Neural cell (in vitro differentiated cells): ENCODE results near the gene CPNE4. TPM values are rescaled to one million over a fixed set of nuclear protein-coding genes. Genes with fewer than 3 reads are reported as not detected.

Source experiments
- H2AFZ ChIP-seq: fragments of 200-600, 300-800 bp; sonication (generic), shearing (Covaris generic); 2 replicates; pipeline ENCODE4 v1.6.0; 2014; ENCODE audit warnings: low read depth, mild to moderate bottlenecking, antibody characterized with exemption, low read length, moderate library complexity
- H3F3A ChIP-seq: fragments of 200-600 bp; shearing (Covaris generic); 2 replicates; pipeline ENCODE4 v1.6.1; 2016; ENCODE audit warnings: mild to moderate bottlenecking, moderate library complexity, mixed read lengths, antibody characterized with exemption, low read length; ENCODE audit not compliant: insufficient read depth, poor library complexity, severe bottlenecking
- H3K27ac ChIP-seq: fragments of 200-600, 300-800 bp; sonication (generic), shearing (Covaris generic); 2 replicates; pipeline ENCODE4 v1.5.1; 2014; ENCODE audit warnings: mild to moderate bottlenecking, low read length, moderate library complexity
- H3K27me3 ChIP-seq: fragments of 300-800, 200-600 bp; sonication (generic), shearing (Covaris generic); 2 replicates; pipeline ENCODE4 v1.6.0; 2014; ENCODE audit warnings: mild to moderate bottlenecking, low read depth, low read length, moderate library complexity; ENCODE audit not compliant: insufficient read depth
- H3K36me3 ChIP-seq: fragments of 300-800, 200-600 bp; sonication (generic), shearing (Covaris generic); 2 replicates; pipeline ENCODE4 v1.5.1; 2014; ENCODE audit warnings: mild to moderate bottlenecking, antibody characterized with exemption, low read length, moderate library complexity; ENCODE audit not compliant: insufficient read depth
- H3K4me2 ChIP-seq: fragments of 300-800, 200-600 bp; sonication (generic), shearing (Covaris generic); 2 replicates; pipeline ENCODE4 v1.6.0; 2014; ENCODE audit warnings: mild to moderate bottlenecking, low read length
- H3K4me3 ChIP-seq: fragments of 300-800, 200-600 bp; sonication (generic), shearing (Covaris generic); 2 replicates; pipeline ENCODE4 v1.5.1; 2014; ENCODE audit warnings: mild to moderate bottlenecking, low read length, moderate library complexity
- H3K79me2 ChIP-seq: fragments of 200-600 bp; shearing (Covaris generic); replicated peaks from 2 replicates; pipeline ENCODE4 v1.6.0; 2014; ENCODE audit warnings: mild to moderate bottlenecking, low read length, moderate library complexity; ENCODE audit not compliant: insufficient read depth
- H3K9ac ChIP-seq: fragments of 300-800, 200-600 bp; sonication (generic), shearing (Covaris generic); 2 replicates; pipeline ENCODE4 v1.6.1; 2016; ENCODE audit warnings: mild to moderate bottlenecking, low read length, mixed read lengths
- H3K9me2 ChIP-seq: fragments of 200-600 bp; shearing (Covaris generic); 2 replicates; pipeline ENCODE4 v1.6.1; 2016; ENCODE audit warnings: mild to moderate bottlenecking, low read length, mixed read lengths; ENCODE audit not compliant: insufficient read depth
- H3K9me3 ChIP-seq: fragments of 200-600, 300-800 bp; sonication (generic), shearing (Covaris generic); 2 replicates; pipeline ENCODE4 v1.6.1; 2016; ENCODE audit warnings: mild to moderate bottlenecking, mixed run types, low read length, moderate library complexity, mixed read lengths
- H4K20me1 ChIP-seq: fragments of 200-600 bp; shearing (Covaris generic); 2 replicates; pipeline ENCODE4 v1.6.1; 2016; ENCODE audit warnings: mild to moderate bottlenecking, mixed run types; ENCODE audit not compliant: insufficient read depth
- CTCF ChIP-seq: fragments of 450-650 bp; IDR thresholded peaks from 2 replicates; pipeline ENCODE4 v1.5.1; 2014; ENCODE audit warnings: antibody characterized with exemption, mild to moderate bottlenecking, moderate library complexity; ENCODE audit not compliant: poor library complexity, severe bottlenecking
- EP300 ChIP-seq: fragments of 450-650 bp; conservative IDR thresholded peaks from 2 replicates; pipeline ENCODE4 v1.6.1; 2014; ENCODE audit warnings: antibody characterized with exemption, mild to moderate bottlenecking, moderate library complexity; ENCODE audit not compliant: poor library complexity, severe bottlenecking
- EZH2 ChIP-seq: fragments of 200-600, 300-800 bp; shearing (Covaris generic), sonication (generic); IDR thresholded peaks from 2 replicates; pipeline ENCODE4 v1.6.1; 2014; ENCODE audit warnings: antibody characterized with exemption, low read length, borderline replicate concordance, mild to moderate bottlenecking; ENCODE audit not compliant: insufficient read depth, poor library complexity, severe bottlenecking
- MXI1 ChIP-seq: fragments of 450-650 bp; conservative IDR thresholded peaks from 2 replicates; pipeline ENCODE4 v1.6.1; 2014; ENCODE audit warnings: antibody characterized with exemption, mild to moderate bottlenecking; ENCODE audit not compliant: poor library complexity, severe bottlenecking
- POLR2AphosphoS5 ChIP-seq: IDR thresholded peaks from 2 replicates; pipeline ENCODE4 v1.6.1; 2012
- RAD21 ChIP-seq: fragments of 450-650 bp; conservative IDR thresholded peaks from 2 replicates; pipeline ENCODE4 v1.6.1; 2014; ENCODE audit warnings: antibody characterized with exemption, mild to moderate bottlenecking, moderate library complexity
- SMC3 ChIP-seq: fragments of 450-650 bp; conservative IDR thresholded peaks from 2 replicates; pipeline ENCODE4 v1.6.1; 2014; ENCODE audit warnings: antibody characterized with exemption, mild to moderate bottlenecking, moderate library complexity; ENCODE audit not compliant: poor library complexity
- TAF1 ChIP-seq: IDR thresholded peaks from 2 replicates; pipeline ENCODE4 v1.6.1; 2012; ENCODE audit warnings: low read depth
- polyA plus RNA-seq: library from polyadenylated mRNA; depleted of rRNA; stranded (reverse); fragments of >200 nt; gene quantifications from 2 replicates; pipeline ENCODE4 v1.2.3, GENCODE V29; 2014
- TF ChIP-seq, protein P1 (sequence below): IDR thresholded peaks from 2 replicates; pipeline ENCODE4 v1.6.1; 2012; ENCODE audit warnings: borderline replicate concordance

The CPNE4 gene
- polyA plus RNA-seq, 1 donor from 2014 or later: 0.59 TPM

- H3K27me3 ChIP-seq: no peaks in the 10 kb centered on the region
- no peak overlapping the region for H3K4me3 ChIP-seq
- H4K20me1 ChIP-seq: no peaks in the 10 kb centered on the region
- H3K9me3 ChIP-seq: no peaks in the 10 kb centered on the region
- no peak overlapping the region for H3K4me2 ChIP-seq
- TF ChIP-seq RAD21 (no peak), POLR2AphosphoS5 (peak; percentile 95), MXI1 (no peak), EP300 (peak; percentile 97)
- TF ChIP-seq, protein P1, sequence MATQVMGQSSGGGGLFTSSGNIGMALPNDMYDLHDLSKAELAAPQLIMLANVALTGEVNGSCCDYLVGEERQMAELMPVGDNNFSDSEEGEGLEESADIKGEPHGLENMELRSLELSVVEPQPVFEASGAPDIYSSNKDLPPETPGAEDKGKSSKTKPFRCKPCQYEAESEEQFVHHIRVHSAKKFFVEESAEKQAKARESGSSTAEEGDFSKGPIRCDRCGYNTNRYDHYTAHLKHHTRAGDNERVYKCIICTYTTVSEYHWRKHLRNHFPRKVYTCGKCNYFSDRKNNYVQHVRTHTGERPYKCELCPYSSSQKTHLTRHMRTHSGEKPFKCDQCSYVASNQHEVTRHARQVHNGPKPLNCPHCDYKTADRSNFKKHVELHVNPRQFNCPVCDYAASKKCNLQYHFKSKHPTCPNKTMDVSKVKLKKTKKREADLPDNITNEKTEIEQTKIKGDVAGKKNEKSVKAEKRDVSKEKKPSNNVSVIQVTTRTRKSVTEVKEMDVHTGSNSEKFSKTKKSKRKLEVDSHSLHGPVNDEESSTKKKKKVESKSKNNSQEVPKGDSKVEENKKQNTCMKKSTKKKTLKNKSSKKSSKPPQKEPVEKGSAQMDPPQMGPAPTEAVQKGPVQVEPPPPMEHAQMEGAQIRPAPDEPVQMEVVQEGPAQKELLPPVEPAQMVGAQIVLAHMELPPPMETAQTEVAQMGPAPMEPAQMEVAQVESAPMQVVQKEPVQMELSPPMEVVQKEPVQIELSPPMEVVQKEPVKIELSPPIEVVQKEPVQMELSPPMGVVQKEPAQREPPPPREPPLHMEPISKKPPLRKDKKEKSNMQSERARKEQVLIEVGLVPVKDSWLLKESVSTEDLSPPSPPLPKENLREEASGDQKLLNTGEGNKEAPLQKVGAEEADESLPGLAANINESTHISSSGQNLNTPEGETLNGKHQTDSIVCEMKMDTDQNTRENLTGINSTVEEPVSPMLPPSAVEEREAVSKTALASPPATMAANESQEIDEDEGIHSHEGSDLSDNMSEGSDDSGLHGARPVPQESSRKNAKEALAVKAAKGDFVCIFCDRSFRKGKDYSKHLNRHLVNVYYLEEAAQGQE: peak; percentile 76
- no peaks in the 10 kb centered on the region for H3F3A ChIP-seq
- no peak overlapping the region for H3K9ac ChIP-seq
- no peak overlapping the region for H2AFZ ChIP-seq
- H3K27ac ChIP-seq: no peak overlapping the region
- H3K36me3 ChIP-seq: no peaks in the 10 kb centered on the region
- no peaks in the 10 kb centered on the region for H3K79me2 ChIP-seq
- no peaks in the 10 kb centered on the region for H3K9me2 ChIP-seq
Observed at GRCh38 chr3:131881777-131882176, 153.0 kb downstream of the CPNE4 start.

DNA sequence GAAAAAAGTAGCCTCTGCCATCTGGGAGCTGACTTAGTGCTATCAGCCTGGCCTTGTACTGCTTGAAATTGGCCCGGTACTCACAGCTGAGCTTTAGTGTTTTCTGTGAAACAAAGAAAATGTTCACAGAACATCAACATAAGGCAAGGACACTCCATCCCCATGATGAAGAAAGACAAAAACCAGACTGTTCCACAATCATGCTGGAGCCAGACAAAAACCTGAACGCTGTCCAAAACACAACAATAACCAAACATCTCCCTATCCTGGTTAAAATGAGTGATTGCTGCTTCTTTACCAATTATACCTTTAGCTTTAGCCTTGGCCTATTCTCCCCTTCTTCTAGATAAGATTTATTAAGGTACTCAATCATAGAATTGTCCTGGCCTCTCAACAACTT, 153.9 kb downstream of the CPNE4 start:
- Histone ChIP-seq H3K4me2 (no peak overlapping the region), H3K79me2 (no peaks in the 10 kb centered on the region)
- TF ChIP-seq TAF1: no peak
- TF ChIP-seq MXI1: no peak
- TF ChIP-seq POLR2AphosphoS5: no peak
- no peak for TF ChIP-seq SMC3
- no peak for TF ChIP-seq CTCF
- TF ChIP-seq, protein P1: no peak
- no peak for TF ChIP-seq EZH2
- TF ChIP-seq RAD21: no peak
- TF ChIP-seq EP300: no peak

More for the DNA sequence above, 153.9 kb downstream of the CPNE4 start:
- no peaks in the 10 kb centered on the region for H3K36me3 ChIP-seq
- no peaks in the 10 kb centered on the region for H3F3A ChIP-seq
- no peaks in the 10 kb centered on the region for H3K9me2 ChIP-seq
- H4K20me1 ChIP-seq: no peaks in the 10 kb centered on the region
- H2AFZ ChIP-seq: no peak overlapping the region
- H3K4me3 ChIP-seq: no peak overlapping the region
- H3K27ac ChIP-seq: no peak overlapping the region
- no peaks in the 10 kb centered on the region for H3K27me3 ChIP-seq
- H3K9ac ChIP-seq: no peak overlapping the region
- no peaks in the 10 kb centered on the region for H3K9me3 ChIP-seq
